GM12878 (cell line): ENCODE data around the gene TAS2R13. TPM values are rescaled to one million over a fixed set of nuclear protein-coding genes. Genes with fewer than 3 reads are reported as not detected.

Experiments
- ATAC-seq: fragments of 200-7000 bp; cut with Tn5 transposase; 3 replicates; pipeline ENCODE4 v1.9.1; 2020; ENCODE audit warnings: mild to moderate bottlenecking, moderate library complexity
- BruUV-seq: library from RNA; stranded (reverse); fragments of 400-500 nt; replicated peaks from 2 replicates; lab custom pipeline; 2021; lab: Mats Ljungman, UMichigan
- CTCF ChIA-PET: fragments of 300-600 bp; sonication (Branson Sonifier 250); formaldehyde crosslinking; extraction: SDS; loops from one replicate; lab custom pipeline; 2021; ENCODE audit warnings: inconsistent platforms; lab: Yijun Ruan, JAX
- POLR2A ChIA-PET: fragments of 350-600 bp; formaldehyde crosslinking; extraction: SDS; loops from one replicate; lab custom pipeline; 2021; ENCODE audit warnings: inconsistent platforms; lab: Charles Lee
- RAD21 ChIA-PET: fragments of 300-600 bp; sonication (Branson Sonifier 250); formaldehyde crosslinking; loops from one replicate; lab custom pipeline; 2023; ENCODE audit warnings: antibody characterized with exemption; ENCODE audit not compliant: unreplicated experiment; lab: Charles Lee
- SMC1A ChIA-PET: fragments of 300-600 bp; sonication (Branson Sonifier 250); formaldehyde crosslinking; loops from one replicate; lab custom pipeline; 2023; ENCODE audit not compliant: unreplicated experiment, uncharacterized antibody; lab: Charles Lee
- DNase-seq: peaks from one replicate; pipeline ENCODE4 v3.0.0-alpha.2; 2011; ENCODE audit warnings: low read depth, low spot score
- FAIRE-seq: peaks from 3 replicates; lab custom pipeline; 2011; peaks lifted over from hg19 to GRCh38; lab: Jason Lieb, UNC
- H2AFZ ChIP-seq: 2 replicates; pipeline ENCODE4 v1.6.0; 2011; ENCODE audit warnings: low read depth, low read length, control low read depth; ENCODE audit not compliant: control insufficient read depth
- H3K27ac ChIP-seq: 2 replicates; pipeline ENCODE4 v1.5.1; 2011; ENCODE audit warnings: control low read depth; ENCODE audit not compliant: control insufficient read depth, insufficient read depth
- H3K27me3 ChIP-seq, 2 experiments: replicated peaks in 1 of 2; 2 replicates each; pipeline versions ENCODE4 v1.6.0 to v1.6.1; 2011; ENCODE audit warnings: low read length in 1 of 2; ENCODE audit not compliant: control insufficient read depth in 2 of 2, insufficient read depth in 2 of 2
- H3K36me3 ChIP-seq, 2 experiments: 2 replicates each; pipeline ENCODE4 v1.5.1; 2011; ENCODE audit warnings: low read length in 1 of 2; ENCODE audit not compliant: control insufficient read depth in 2 of 2, insufficient read depth in 2 of 2
- H3K4me1 ChIP-seq: 2 replicates; pipeline ENCODE4 v1.6.1; 2011; ENCODE audit warnings: mild to moderate bottlenecking, low read length, moderate library complexity, mixed read lengths; ENCODE audit not compliant: control insufficient read depth, insufficient read depth
- H3K4me2 ChIP-seq: 2 replicates; pipeline ENCODE4 v1.6.0; 2011; ENCODE audit warnings: control low read depth; ENCODE audit not compliant: control insufficient read depth, insufficient read depth
- H3K4me3 ChIP-seq: fragments of 200-600 bp; sonication (generic); 2 replicates; pipeline ENCODE4 v1.5.1; 2016
- H3K79me2 ChIP-seq: 2 replicates; pipeline ENCODE4 v1.6.0; 2011; ENCODE audit warnings: low read length; ENCODE audit not compliant: control insufficient read depth, insufficient read depth
- H3K9ac ChIP-seq: 2 replicates; pipeline ENCODE4 v1.8.0; 2011; ENCODE audit warnings: low read length, control low read depth, mixed read lengths; ENCODE audit not compliant: control insufficient read depth, insufficient read depth
- H3K9me3 ChIP-seq: replicated peaks from 3 replicates; pipeline ENCODE4 v1.5.1; 2011; ENCODE audit warnings: mild to moderate bottlenecking, low read length; ENCODE audit not compliant: control insufficient read depth, insufficient read depth
- H4K20me1 ChIP-seq: 2 replicates; pipeline ENCODE4 v1.6.0; 2011; ENCODE audit not compliant: control insufficient read depth, insufficient read depth
- EED ChIP-seq: sonication (generic); IDR thresholded peaks from 2 replicates; pipeline ENCODE4 v1.6.1; 2016; ENCODE audit warnings: antibody characterized with exemption, low read depth
- FOS ChIP-seq: IDR thresholded peaks from 3 replicates; pipeline ENCODE4 v1.6.1; 2011; ENCODE audit warnings: borderline replicate concordance; ENCODE audit not compliant: insufficient read length; ENCODE audit errors: extremely low read depth
- IRF4 ChIP-seq: IDR thresholded peaks from 2 replicates; pipeline ENCODE4 v1.6.1; 2011; ENCODE audit warnings: low read depth, low read length
- PAX5 ChIP-seq: IDR thresholded peaks from 2 replicates; pipeline ENCODE4 v1.6.1; 2011; ENCODE audit warnings: low read depth, low read length, borderline replicate concordance
- REST ChIP-seq: IDR thresholded peaks from 2 replicates; pipeline ENCODE4 v1.6.1; 2012; ENCODE audit warnings: mild to moderate bottlenecking, low read depth, low read length
- RUNX3 ChIP-seq: IDR thresholded peaks from 2 replicates; pipeline ENCODE4 v1.6.1; 2012; ENCODE audit warnings: low read length, inconsistent platforms
- SMC3 ChIP-seq: IDR thresholded peaks from 2 replicates; pipeline ENCODE4 v1.6.1; 2011; ENCODE audit warnings: low read length, improper control_type of control experiment, borderline replicate concordance
- TARDBP ChIP-seq: IDR thresholded peaks from 2 replicates; pipeline ENCODE4 v1.6.1; 2016; ENCODE audit warnings: borderline replicate concordance
- WGBS: methylation state at CpG from one replicate; pipeline ENCODE4 v1.1.6; 2016; ENCODE audit warnings: low lambda C conversion rate; ENCODE audit not compliant: insufficient replicate concordance, insufficient coverage; ENCODE audit errors: missing lambda C conversion rate; 5-methylcytosine and 5-hydroxymethylcytosine counted together
- in situ Hi-C: fragments of 300-500 bp; cut with MboI; formaldehyde crosslinking; loops from 9 replicates; pipeline ENCODE4 v1.14.3; 2018; ENCODE audit warnings: mixed read lengths
- intact Hi-C: fragments of 100-400 bp; cut with micrococcal nuclease; formaldehyde crosslinking; loops from one replicate; pipeline ENCODE4 v1.14.2; 2022; ENCODE audit not compliant: unreplicated experiment
- polyA plus RNA-seq, 11 experiments: library from polyadenylated mRNA; depleted of rRNA in 4 of 11; unstranded in 6 of 11; stranded (reverse) in 5 of 11; fragments of >200 nt; fragmentation: Nextera tagmentation in 4 of 11; fragmentation: Illumina TruSeq in 1 of 11; extraction: Ambion mirVana in 4 of 11; extraction: Trizol in 1 of 11; gene quantifications; 1 replicate in 1 of 11; 2 replicates in 10 of 11; pipeline versions ENCODE4 v1.2.1 to v1.2.3, GENCODE V29; 2011 to 2016; ENCODE audit warnings: inconsistent platforms in 2 of 11, missing spikeins in 2 of 11, low read depth in 1 of 11
- total RNA-seq, 4 experiments: library from RNA; depleted of rRNA in 3 of 4; stranded (reverse); fragments of >200 nt in 3 of 4; fragmentation: Illumina TruSeq in 1 of 4; extraction: Trizol in 1 of 4; gene quantifications; 2 replicates each; pipeline versions ENCODE4 v1.2.1 to v1.2.3, GENCODE V29; 2013 to 2021
- TF ChIP-seq, protein P1 (sequence below), 3 experiments: IDR thresholded peaks in 2 of 3; conservative IDR thresholded peaks in 1 of 3; 2 replicates each; pipeline ENCODE4 v1.5.1; 2011; ENCODE audit warnings: low read depth in 3 of 3, low read length in 3 of 3, mild to moderate bottlenecking in 3 of 3, control low read depth in 2 of 3, moderate library complexity in 2 of 3, inconsistent platforms in 1 of 3, mixed read lengths in 1 of 3; ENCODE audit not compliant: control insufficient read depth in 2 of 3, insufficient read depth in 1 of 3; ENCODE audit errors: extremely low read depth in 1 of 3

TAS2R13 gene
- total and polyA plus RNA-seq, 10 of the 15 experiments (the other 5 are each of a cell fraction or from before 2014, with no cell fraction given), result 0.12 to 2.2 (median 0.65) TPM; not detected in 4

DNA sequence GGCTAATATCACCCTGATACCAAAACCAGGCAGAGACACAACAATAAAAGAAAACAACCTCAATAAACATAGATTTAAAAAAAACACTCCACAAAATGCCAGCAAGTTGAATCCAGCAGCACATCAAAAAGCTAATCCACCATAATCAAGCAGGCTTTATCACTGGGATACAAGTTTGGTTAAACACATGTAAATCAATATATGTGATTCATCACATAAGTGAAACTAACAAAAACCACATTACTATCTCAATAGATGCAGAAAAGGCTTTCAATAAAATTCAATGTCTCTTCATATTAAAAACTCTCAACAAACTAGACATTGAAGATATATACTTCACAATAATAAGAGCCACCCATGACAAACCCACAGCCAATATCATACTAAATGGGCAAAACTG lies 46.7 kb upstream of the TAS2R13 start:
- Histone ChIP-seq H4K20me1 (no peaks in the 10 kb centered on the region), H3K27me3 (no peaks in the 10 kb centered on the region), H3K4me3 (no peak overlapping the region), H3K36me3 (no peaks in the 10 kb centered on the region; a peak in 1 of 4 replicates), H3K9me3 (no peaks in the 10 kb centered on the region; the same call in 1 of the 3 replicates), H2AFZ (no peak overlapping the region), H3K4me2 (no peak overlapping the region), H3K79me2 (peaks cover 2% of the 10 kb centered on the region), H3K27ac (no peak overlapping the region), H3K9ac (no peak overlapping the region), H3K4me1 (no peaks in the 10 kb centered on the region)
- ChIA-PET SMC1A (no interaction called here), POLR2A (no interaction called here), RAD21 (no interaction called here), CTCF (no interaction called here)
- FAIRE-seq, result no peak
- TF ChIP-seq RUNX3 (0 out of 2 replicates have a peak, but pooled peaks have one; percentile 9), SMC3 (no peak)
- TF ChIP-seq, protein P1, sequence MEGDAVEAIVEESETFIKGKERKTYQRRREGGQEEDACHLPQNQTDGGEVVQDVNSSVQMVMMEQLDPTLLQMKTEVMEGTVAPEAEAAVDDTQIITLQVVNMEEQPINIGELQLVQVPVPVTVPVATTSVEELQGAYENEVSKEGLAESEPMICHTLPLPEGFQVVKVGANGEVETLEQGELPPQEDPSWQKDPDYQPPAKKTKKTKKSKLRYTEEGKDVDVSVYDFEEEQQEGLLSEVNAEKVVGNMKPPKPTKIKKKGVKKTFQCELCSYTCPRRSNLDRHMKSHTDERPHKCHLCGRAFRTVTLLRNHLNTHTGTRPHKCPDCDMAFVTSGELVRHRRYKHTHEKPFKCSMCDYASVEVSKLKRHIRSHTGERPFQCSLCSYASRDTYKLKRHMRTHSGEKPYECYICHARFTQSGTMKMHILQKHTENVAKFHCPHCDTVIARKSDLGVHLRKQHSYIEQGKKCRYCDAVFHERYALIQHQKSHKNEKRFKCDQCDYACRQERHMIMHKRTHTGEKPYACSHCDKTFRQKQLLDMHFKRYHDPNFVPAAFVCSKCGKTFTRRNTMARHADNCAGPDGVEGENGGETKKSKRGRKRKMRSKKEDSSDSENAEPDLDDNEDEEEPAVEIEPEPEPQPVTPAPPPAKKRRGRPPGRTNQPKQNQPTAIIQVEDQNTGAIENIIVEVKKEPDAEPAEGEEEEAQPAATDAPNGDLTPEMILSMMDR (IDR thresholded peaks at IDR 0.05 in 2 of 3, conservative IDR thresholded peaks at IDR 0.05 in 1 of 3; ENCODE audit: control insufficient read depth in 2 of 3, extremely low read depth in 1 of 3, insufficient read depth in 1 of 3, low read depth in 3 of 3, low read length in 3 of 3), result no peak
- in situ Hi-C loops (no loop called here), intact Hi-C loops (no loop called here)
- BruUV-seq, result no TSS peak
- DNase-seq, result no peak
- ATAC-seq, result 0 out of 3 replicates have a peak, but pooled peaks have one; percentile 26

GRCh38 chr12:10952645-10953044 lies 43.3 kb upstream of the TAS2R13 start:
- H3K79me2 ChIP-seq, result peaks cover 2% of the 10 kb centered on the region
- DNase-seq, result no peak
- no peaks in the 10 kb centered on the region; the same call in 1 of the 3 replicates for H3K9me3 ChIP-seq
- TF ChIP-seq REST (no peak), PAX5 (no peak), EED (no peak), FOS (no peak), TARDBP (no peak), IRF4 (no peak)
- TF ChIP-seq, all 136 proteins: peak for 0
- no peaks in the 10 kb centered on the region for H3K4me1 ChIP-seq
- intact Hi-C loops, result no loop called here
- no peak overlapping the region for H2AFZ ChIP-seq
- H3K27ac ChIP-seq, result no peak overlapping the region
- H3K4me3 ChIP-seq, result no peak overlapping the region
- ChIA-PET POLR2A (no interaction called here), SMC1A (interaction anchor here (1.1 kb wide), 1 partner anchor 10 kb away, joined by 3 read pairs; no protein-coding TSS in a partner anchor), RAD21 (no interaction called here), CTCF (interaction anchor here (1.2 kb wide), 1 partner anchor 37 kb away, joined by 3 read pairs; no protein-coding TSS in a partner anchor)
- in situ Hi-C loops, result no loop called here
- no peaks in the 10 kb centered on the region for H3K27me3 ChIP-seq
- H3K9ac ChIP-seq, result no peak overlapping the region
- no peak for ATAC-seq
- no TSS peak for BruUV-seq
- no peaks in the 10 kb centered on the region for H4K20me1 ChIP-seq
- H3K4me2 ChIP-seq, result no peak overlapping the region
- no peak for FAIRE-seq
- H3K36me3 ChIP-seq, result no peaks in the 10 kb centered on the region; a peak in 1 of 4 replicates
- 93% methylated on average over 4 of the region's 4 CpGs for WGBS
